ENCODE data around the gene FAM174C.
A peak's percentile ranks its signal among the peaks of the same experiment; 100 is the strongest.

The FAM174C gene

DNA sequence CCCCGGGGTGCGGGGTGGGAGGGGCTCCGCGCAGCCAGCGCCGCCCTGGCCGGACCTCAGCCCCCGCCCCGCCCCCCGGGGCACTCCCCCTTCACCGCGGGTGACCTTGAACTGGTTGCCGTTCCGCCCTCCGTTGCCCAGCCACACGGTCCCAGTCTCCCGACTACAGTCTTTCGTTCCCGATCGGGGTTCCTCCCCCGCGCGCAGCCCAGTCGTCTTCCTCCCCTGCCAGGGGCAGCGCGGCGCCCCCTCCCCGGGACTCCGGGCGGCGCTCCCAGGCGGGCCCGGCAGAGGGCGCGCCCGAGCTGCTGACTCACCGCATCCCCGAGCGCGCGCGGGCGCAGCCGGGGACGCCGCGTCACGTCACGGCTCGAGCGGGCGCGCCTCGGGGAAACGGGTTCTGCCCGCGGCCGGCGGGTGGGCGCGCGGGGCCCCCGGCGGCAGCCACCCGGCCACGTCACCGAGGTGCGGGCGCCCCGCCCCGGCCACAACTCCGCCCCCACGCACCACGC, 26.5 kb upstream of the FAM174C start:
- peak overlapping the region; percentile 75 for H3K4me3 ChIP-seq (ENCODE audit: low read depth, low read length)
- no peak for DNase-seq (ENCODE audit: low read depth)
- TF ChIP-seq, protein P1, sequence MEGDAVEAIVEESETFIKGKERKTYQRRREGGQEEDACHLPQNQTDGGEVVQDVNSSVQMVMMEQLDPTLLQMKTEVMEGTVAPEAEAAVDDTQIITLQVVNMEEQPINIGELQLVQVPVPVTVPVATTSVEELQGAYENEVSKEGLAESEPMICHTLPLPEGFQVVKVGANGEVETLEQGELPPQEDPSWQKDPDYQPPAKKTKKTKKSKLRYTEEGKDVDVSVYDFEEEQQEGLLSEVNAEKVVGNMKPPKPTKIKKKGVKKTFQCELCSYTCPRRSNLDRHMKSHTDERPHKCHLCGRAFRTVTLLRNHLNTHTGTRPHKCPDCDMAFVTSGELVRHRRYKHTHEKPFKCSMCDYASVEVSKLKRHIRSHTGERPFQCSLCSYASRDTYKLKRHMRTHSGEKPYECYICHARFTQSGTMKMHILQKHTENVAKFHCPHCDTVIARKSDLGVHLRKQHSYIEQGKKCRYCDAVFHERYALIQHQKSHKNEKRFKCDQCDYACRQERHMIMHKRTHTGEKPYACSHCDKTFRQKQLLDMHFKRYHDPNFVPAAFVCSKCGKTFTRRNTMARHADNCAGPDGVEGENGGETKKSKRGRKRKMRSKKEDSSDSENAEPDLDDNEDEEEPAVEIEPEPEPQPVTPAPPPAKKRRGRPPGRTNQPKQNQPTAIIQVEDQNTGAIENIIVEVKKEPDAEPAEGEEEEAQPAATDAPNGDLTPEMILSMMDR (IDR thresholded peaks at IDR 0.05; ENCODE audit: low read depth, low read length, missing control alignments): peak; percentile 74

DNA sequence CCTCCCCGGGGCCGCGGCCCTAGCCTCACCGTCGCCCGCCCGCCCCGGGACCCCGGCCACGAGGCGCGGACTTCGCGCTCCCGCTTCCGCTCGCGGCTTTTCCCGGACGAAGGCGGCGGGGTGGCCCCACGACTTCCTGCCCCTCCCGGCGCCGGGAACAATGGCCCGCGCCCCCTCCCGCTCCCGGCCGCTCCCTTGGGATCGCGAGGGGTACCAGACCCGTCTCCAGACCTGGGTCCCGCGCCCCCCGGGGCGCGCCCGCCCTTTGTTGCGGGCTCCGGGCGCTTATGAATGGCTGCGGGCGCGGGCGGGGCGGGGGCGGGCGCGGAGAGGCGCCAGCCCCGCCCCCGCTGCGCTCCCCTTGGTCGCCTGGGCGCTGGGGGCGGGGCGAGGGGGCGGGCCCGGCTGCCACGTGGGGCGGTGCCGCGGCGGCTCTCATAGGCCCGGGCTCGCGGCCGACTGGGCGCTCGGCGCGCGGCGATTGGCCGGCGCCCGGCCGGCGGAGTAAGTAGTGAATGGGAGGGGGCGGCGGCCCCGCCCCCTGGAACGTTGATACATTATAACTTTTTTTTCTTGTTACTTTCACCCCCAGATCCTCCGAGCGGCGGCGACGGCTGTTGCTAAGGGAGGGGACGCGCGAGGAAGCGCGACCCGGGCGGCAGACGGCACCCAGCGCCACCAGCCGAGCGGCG, 25.9 kb upstream of the FAM174C start:
- H3K4me3 ChIP-seq (ENCODE audit: low read depth, low read length): peak overlapping the region; percentile 80
- no peak for DNase-seq (ENCODE audit: low read depth)
- TF ChIP-seq, protein P1 (IDR thresholded peaks at IDR 0.05; ENCODE audit: low read depth, low read length, missing control alignments): no peak

DNA sequence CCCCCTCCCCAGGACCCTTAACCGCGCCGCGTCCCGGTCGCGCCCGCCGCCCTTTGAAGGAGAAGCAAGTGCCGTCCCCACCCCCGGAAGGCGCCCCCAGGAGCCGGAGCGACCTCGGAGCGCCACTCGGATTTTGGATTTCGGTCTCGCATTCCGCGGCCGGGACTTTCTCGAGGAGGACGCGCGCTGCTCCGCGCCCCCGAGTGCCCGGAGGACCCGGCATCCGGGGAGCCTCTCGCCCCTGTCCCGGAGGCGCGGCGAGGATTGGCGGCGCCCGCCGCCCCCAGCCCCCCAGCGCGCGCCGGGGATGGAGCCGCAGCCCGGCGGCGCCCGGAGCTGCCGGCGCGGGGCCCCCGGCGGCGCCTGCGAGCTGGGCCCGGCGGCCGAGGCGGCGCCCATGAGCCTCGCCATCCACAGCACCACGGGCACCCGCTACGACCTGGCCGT, 25.3 kb upstream of the FAM174C start:
- no peak for DNase-seq (ENCODE audit: low read depth)
- TF ChIP-seq, protein P1 (IDR thresholded peaks at IDR 0.05; ENCODE audit: low read depth, low read length, missing control alignments): no peak
- H3K4me3 ChIP-seq (ENCODE audit: low read depth, low read length): peak overlapping the region; percentile 80

DNA sequence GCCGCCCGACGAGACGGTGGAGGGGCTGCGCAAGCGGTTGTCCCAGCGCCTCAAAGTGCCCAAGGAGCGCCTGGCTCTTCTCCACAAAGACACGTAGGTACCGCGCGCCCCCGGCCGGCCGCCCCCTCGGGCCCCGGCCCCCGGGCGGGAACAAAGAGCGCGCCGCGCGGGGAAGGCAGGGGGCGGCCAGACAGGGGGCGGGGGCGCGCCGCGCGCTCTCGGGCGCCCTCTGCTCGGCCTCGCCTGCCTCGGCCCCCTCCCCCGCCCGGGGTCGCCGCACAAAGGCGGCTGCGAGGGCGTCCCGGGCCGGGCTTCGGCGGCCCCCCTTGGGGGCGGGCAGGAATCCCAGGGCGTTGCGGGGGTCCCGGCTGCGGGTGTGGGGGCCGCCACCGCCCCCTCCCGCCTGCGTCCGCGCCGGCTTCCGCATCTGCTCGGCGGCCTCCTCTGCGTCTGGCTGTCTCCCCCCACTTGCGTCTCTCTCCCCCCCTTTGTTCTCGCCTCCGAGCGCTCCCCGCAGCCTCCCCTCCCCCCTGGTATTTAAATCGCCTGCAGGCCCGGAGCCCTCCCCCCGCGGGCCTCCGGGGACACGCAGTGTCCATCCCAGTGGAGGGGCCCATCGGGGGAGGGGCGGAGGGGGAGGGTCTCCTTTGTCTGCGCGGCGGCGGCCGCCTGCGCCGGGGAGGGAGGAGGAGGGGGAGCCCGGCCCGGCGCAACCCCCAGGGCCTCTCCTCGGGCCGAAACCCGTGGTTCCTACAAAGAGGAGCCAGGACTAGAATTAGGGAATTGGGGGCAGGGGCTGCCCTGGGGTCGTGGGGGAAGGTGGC, 24.7 kb upstream of the FAM174C start:
- peak overlapping the region; percentile 80 for H3K4me3 ChIP-seq (ENCODE audit: low read depth, low read length)
- TF ChIP-seq, protein P1 (IDR thresholded peaks at IDR 0.05; ENCODE audit: low read depth, low read length, missing control alignments): no peak
- no peak for DNase-seq (ENCODE audit: low read depth)

DNA sequence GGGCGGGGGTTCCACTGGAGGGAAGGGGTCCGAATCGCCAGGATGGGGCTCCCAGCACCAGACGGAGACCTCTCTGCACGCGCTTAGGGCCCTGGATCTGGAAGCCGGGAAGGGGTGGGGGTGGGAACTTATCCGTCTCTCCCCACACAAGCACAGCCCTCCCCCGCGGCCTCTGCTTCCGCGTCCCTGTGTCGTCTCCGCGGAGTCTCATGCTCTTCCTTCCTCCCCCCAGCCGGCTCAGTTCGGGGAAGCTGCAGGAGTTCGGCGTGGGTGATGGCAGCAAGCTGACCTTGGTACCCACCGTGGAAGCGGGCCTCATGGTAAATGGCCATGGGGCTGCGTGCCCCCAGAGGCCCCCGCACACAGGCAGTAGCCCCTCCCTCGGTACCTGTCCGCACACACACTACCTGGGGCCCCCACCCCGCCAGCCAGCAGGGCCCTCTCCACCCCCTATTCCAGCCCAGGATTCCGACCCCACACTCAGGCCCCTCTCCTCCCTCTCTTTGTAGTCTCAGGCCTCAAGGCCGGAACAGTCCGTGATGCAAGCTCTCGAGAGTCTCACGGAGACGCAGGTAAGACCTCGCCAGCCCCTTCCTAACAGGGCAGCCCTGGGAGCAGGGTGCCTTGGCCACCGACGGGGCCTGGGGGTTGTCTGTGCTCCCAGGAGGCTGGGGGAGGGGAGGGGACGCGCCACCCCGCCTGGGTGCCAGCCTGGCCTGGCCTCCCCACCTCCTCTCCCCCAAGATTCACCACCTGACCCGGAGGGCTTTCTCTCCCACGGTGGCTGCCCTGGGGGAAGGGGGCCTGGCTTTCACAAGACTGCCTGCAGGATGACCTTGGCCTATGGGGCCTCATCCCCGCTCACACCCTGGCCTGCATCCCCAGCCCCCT, 23.8 kb upstream of the FAM174C start:
- TF ChIP-seq, protein P1 (IDR thresholded peaks at IDR 0.05; ENCODE audit: low read depth, low read length, missing control alignments): no peak
- peak overlapping the region; percentile 80 for H3K4me3 ChIP-seq (ENCODE audit: low read depth, low read length)
- DNase-seq (ENCODE audit: low read depth): no peak

DNA sequence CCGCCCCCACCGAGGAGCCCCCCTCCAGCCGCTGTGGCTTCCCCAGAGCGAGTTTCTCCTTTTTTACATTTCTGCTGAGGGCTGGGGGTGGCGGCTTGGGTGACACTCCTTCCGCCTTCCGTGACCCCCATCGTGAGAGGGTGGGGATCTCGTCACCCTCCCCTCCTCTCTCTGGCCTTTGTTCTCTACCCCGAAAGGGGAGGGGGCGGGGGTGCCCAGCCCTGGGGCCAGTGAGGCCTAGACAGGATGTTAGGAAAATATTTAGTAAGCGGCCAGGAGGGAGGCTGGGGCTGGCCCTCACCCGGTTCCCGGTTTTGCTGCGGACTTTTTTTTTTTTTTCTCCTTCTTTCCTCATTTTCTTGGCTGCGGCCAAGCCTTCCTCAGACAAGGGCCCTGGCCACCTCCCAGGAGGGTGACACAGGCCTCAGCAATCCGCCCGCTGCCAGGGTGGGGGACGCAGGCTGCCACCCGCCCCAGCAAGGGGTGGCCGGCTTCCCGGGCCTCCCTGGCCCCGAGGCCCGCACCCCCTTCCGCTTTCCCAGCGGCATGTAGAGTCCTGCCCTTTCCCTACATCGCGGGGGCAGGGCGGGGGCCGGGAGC, 23.0 kb upstream of the FAM174C start:
- TF ChIP-seq, protein P1 (IDR thresholded peaks at IDR 0.05; ENCODE audit: low read depth, low read length, missing control alignments): no peak
- H3K4me3 ChIP-seq (ENCODE audit: low read depth, low read length): peak overlapping the region; percentile 80
- no peak for DNase-seq (ENCODE audit: low read depth)

Data from GM12864 (cell line).